Upper lobe of right lung (tissue), 1 donor: ENCODE data around the gene CFL1. TPM values are rescaled to one million over a fixed set of nuclear protein-coding genes. Genes with fewer than 3 reads are reported as not detected.

ENCODE experiments used
- ATAC-seq: fragments of 200-7000 bp; cut with Tn5 transposase; one replicate; pipeline ENCODE4 v1.9.1; 2020; ENCODE audit warnings: mild to moderate bottlenecking, moderate library complexity
- DNase-seq: peaks from one replicate; pipeline ENCODE4 v3.0.0-alpha.2; 2020
- H3K27ac ChIP-seq: fragments of 200-600 bp; one replicate; pipeline ENCODE4 v1.8.0; 2022
- H3K27me3 ChIP-seq: fragments of 200-600 bp; one replicate; pipeline ENCODE4 v1.8.0; 2022; ENCODE audit warnings: mild to moderate bottlenecking
- H3K36me3 ChIP-seq: fragments of 200-600 bp; one replicate; pipeline ENCODE4 v1.8.0; 2022
- H3K4me1 ChIP-seq: fragments of 200-600 bp; one replicate; pipeline ENCODE4 v1.8.0; 2022
- H3K4me3 ChIP-seq: fragments of 200-600 bp; one replicate; pipeline ENCODE4 v1.8.0; 2022; ENCODE audit warnings: mild to moderate bottlenecking
- H3K9me3 ChIP-seq: fragments of 200-600 bp; one replicate; pipeline ENCODE4 v1.8.0; 2022
- intact Hi-C: fragments of 100-400 bp; cut with DNase I; formaldehyde crosslinking; loops from one replicate; pipeline ENCODE4 v1.11.0; 2022
- total RNA-seq: library from RNA; stranded (reverse); fragmentation: NEBNext Ultra II Directional; extraction: Animal tissue kit (Norgen Biotek cat#: 25700); gene quantifications from one replicate; pipeline ENCODE4 v1.2.1, GENCODE V29; 2021
- TF ChIP-seq, protein P1 (sequence below): fragments of 200-600 bp; IDR thresholded peaks from one replicate; pipeline ENCODE4 v1.8.0; 2022; ENCODE audit warnings: antibody characterized with exemption
- donor health status: DM: no; HTN: yes; CAD: no; lungs with severe emphysema.

CFL1 gene
- total RNA-seq, 1 donor from 2014 or later, result 608 TPM

- peak; percentile 95 for ATAC-seq
- DNase-seq, result peak; percentile 97
- intact Hi-C loops, result no loop called here
- Histone ChIP-seq H3K4me3 (peak within 1 kb of the TSS; percentile 65), H3K9me3 (no peaks in the 10 kb centered on the region), H3K36me3 (no peaks in the 10 kb centered on the region), H3K4me1 (peaks cover 18% of the 10 kb centered on the region), H3K27ac (peak within 1 kb of the TSS; percentile 55), H3K27me3 (no peaks in the 10 kb centered on the region)
- TF ChIP-seq, protein P1, sequence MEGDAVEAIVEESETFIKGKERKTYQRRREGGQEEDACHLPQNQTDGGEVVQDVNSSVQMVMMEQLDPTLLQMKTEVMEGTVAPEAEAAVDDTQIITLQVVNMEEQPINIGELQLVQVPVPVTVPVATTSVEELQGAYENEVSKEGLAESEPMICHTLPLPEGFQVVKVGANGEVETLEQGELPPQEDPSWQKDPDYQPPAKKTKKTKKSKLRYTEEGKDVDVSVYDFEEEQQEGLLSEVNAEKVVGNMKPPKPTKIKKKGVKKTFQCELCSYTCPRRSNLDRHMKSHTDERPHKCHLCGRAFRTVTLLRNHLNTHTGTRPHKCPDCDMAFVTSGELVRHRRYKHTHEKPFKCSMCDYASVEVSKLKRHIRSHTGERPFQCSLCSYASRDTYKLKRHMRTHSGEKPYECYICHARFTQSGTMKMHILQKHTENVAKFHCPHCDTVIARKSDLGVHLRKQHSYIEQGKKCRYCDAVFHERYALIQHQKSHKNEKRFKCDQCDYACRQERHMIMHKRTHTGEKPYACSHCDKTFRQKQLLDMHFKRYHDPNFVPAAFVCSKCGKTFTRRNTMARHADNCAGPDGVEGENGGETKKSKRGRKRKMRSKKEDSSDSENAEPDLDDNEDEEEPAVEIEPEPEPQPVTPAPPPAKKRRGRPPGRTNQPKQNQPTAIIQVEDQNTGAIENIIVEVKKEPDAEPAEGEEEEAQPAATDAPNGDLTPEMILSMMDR, result peak; percentile 6
Measured at GRCh38 chr11:65900125-65900898, 42.3 kb upstream of the CFL1 start, which contains the start of gene FOSL1. TSS of gene FOSL1 (minus strand) at chr11:65900388. CDS start at chr11:65900339, 49 bp downstream.

- peak overlapping the region; percentile 55 for H3K27ac ChIP-seq
- H3K27me3 ChIP-seq, result no peaks in the 10 kb centered on the region
- peaks cover 18% of the 10 kb centered on the region for H3K4me1 ChIP-seq
Measured at GRCh38 chr11:65899356-65900124, 41.6 kb upstream of the CFL1 start.

GRCh38 chr11:65898656-65899355 lies 40.8 kb upstream of the CFL1 start:
- peak overlapping the region; percentile 65 for H3K4me3 ChIP-seq
- intact Hi-C loops, result no loop called here
- ATAC-seq, result no peak
- no peak for DNase-seq
- H3K4me1 ChIP-seq, result peaks cover 18% of the 10 kb centered on the region
- H3K27ac ChIP-seq, result peak overlapping the region; percentile 55
- no peaks in the 10 kb centered on the region for H3K36me3 ChIP-seq
- TF ChIP-seq, protein P1, result no peak
- no peaks in the 10 kb centered on the region for H3K27me3 ChIP-seq
- H3K9me3 ChIP-seq, result no peaks in the 10 kb centered on the region

More at GRCh38 chr11:65899356-65900124, 41.6 kb upstream of the CFL1 start:
- intact Hi-C loops, result no loop called here
- DNase-seq (peak; percentile 83), ATAC-seq (peak; percentile 53)
- H3K4me3 ChIP-seq, result peak overlapping the region; percentile 65
- H3K36me3 ChIP-seq, result no peaks in the 10 kb centered on the region
- H3K9me3 ChIP-seq, result no peaks in the 10 kb centered on the region
- TF ChIP-seq, protein P1, result no peak

GRCh38 chr11:65897020-65897471 lies 39.1 kb upstream of the CFL1 start:
- intact Hi-C loops, result no loop called here
- Histone ChIP-seq H3K4me3 (no peak overlapping the region), H3K27ac (no peak overlapping the region), H3K36me3 (no peaks in the 10 kb centered on the region), H3K9me3 (no peaks in the 10 kb centered on the region), H3K4me1 (peaks cover 35% of the 10 kb centered on the region), H3K27me3 (no peaks in the 10 kb centered on the region)
- TF ChIP-seq, protein P1, result no peak
- ATAC-seq (no peak), DNase-seq (no peak)
